ENCODE data around the gene CUX1. TPM values are rescaled to one million over a fixed set of nuclear protein-coding genes. Genes with fewer than 3 reads are reported as not detected.

The CUX1 gene
- total and polyA plus RNA-seq, 2 donors: 59.7 to 63.5 TPM

GRCh38 chr7:102148799-102149198 is 331.4 kb downstream of the CUX1 start:
- no peak overlapping the region for H3K27ac ChIP-seq (ENCODE audit: low read depth)
- no peak for DNase-seq (ENCODE audit: extremely low spot score)
- WGBS: 98% methylated on average over 9 of the region's 9 CpGs
- H3K4me3 ChIP-seq (ENCODE audit: low read depth, low read length): no peak overlapping the region
- H3K4me1 ChIP-seq (ENCODE audit: insufficient read depth): no peaks in the 10 kb centered on the region
- no peaks in the 10 kb centered on the region for H3K36me3 ChIP-seq (ENCODE audit: insufficient read depth)

- no peak for DNase-seq (ENCODE audit: extremely low spot score)
- Histone ChIP-seq H3K27ac (ENCODE audit: low read depth) (no peak overlapping the region), H3K4me1 (ENCODE audit: insufficient read depth) (no peaks in the 10 kb centered on the region), H3K36me3 (ENCODE audit: insufficient read depth) (no peaks in the 10 kb centered on the region), H3K4me3 (ENCODE audit: low read depth, low read length) (no peak overlapping the region)
- WGBS: 96% methylated on average over 12 of the region's 12 CpGs
Measured at GRCh38 chr7:102149416-102149815, 332.0 kb downstream of the CUX1 start.

- H3K36me3 ChIP-seq (ENCODE audit: insufficient read depth): no peaks in the 10 kb centered on the region
- no peak overlapping the region for H3K4me3 ChIP-seq (ENCODE audit: low read depth, low read length)
- 97% methylated on average over 18 of the region's 18 CpGs for WGBS
- DNase-seq (ENCODE audit: extremely low spot score): no peak
- H3K4me1 ChIP-seq (ENCODE audit: insufficient read depth): no peaks in the 10 kb centered on the region
- H3K27ac ChIP-seq (ENCODE audit: low read depth): no peak overlapping the region
Measured at GRCh38 chr7:102150266-102150665, 332.8 kb downstream of the CUX1 start.

GRCh38 chr7:102152672-102153598 is 335.5 kb downstream of the CUX1 start:
- Histone ChIP-seq H3K4me3 (ENCODE audit: low read depth, low read length) (no peak overlapping the region), H3K4me1 (ENCODE audit: insufficient read depth) (no peaks in the 10 kb centered on the region), H3K27ac (ENCODE audit: low read depth) (no peak overlapping the region), H3K36me3 (ENCODE audit: insufficient read depth) (no peaks in the 10 kb centered on the region)
- 41% methylated on average over 21 of the region's 21 CpGs for WGBS
- DNase-seq (ENCODE audit: extremely low spot score): no peak

GRCh38 chr7:102153599-102153946 is 336.1 kb downstream of the CUX1 start:
- DNase-seq (ENCODE audit: extremely low spot score): no peak
- Histone ChIP-seq H3K36me3 (ENCODE audit: insufficient read depth) (no peaks in the 10 kb centered on the region), H3K4me3 (ENCODE audit: low read depth, low read length) (no peak overlapping the region), H3K27ac (ENCODE audit: low read depth) (no peak overlapping the region), H3K4me1 (ENCODE audit: insufficient read depth) (no peaks in the 10 kb centered on the region)
- WGBS: 55% methylated on average over 7 of the region's 7 CpGs

GRCh38 chr7:102154425-102154824 is 337.0 kb downstream of the CUX1 start:
- Histone ChIP-seq H3K36me3 (ENCODE audit: insufficient read depth) (no peaks in the 10 kb centered on the region), H3K4me3 (ENCODE audit: low read depth, low read length) (no peak overlapping the region), H3K4me1 (ENCODE audit: insufficient read depth) (no peaks in the 10 kb centered on the region), H3K27ac (ENCODE audit: low read depth) (no peak overlapping the region)
- 97% methylated on average over 3 of the region's 3 CpGs for WGBS
- no peak for DNase-seq (ENCODE audit: extremely low spot score)

- DNase-seq (ENCODE audit: extremely low spot score): no peak
- WGBS: 69% methylated on average over 10 of the region's 10 CpGs
- Histone ChIP-seq H3K4me1 (ENCODE audit: insufficient read depth) (no peaks in the 10 kb centered on the region), H3K27ac (ENCODE audit: low read depth) (no peak overlapping the region), H3K4me3 (ENCODE audit: low read depth, low read length) (no peak overlapping the region), H3K36me3 (ENCODE audit: insufficient read depth) (no peaks in the 10 kb centered on the region)
Measured at GRCh38 chr7:102155821-102156441, 338.5 kb downstream of the CUX1 start.

GRCh38 chr7:102156867-102157266 is 339.4 kb downstream of the CUX1 start:
- Histone ChIP-seq H3K4me3 (ENCODE audit: low read depth, low read length) (no peak overlapping the region), H3K36me3 (ENCODE audit: insufficient read depth) (no peaks in the 10 kb centered on the region), H3K4me1 (ENCODE audit: insufficient read depth) (no peaks in the 10 kb centered on the region), H3K27ac (ENCODE audit: low read depth) (no peak overlapping the region)
- 97% methylated on average over 9 of the region's 9 CpGs for WGBS
- no peak for DNase-seq (ENCODE audit: extremely low spot score)

- H3K27ac ChIP-seq (ENCODE audit: low read depth): no peak overlapping the region
- DNase-seq (ENCODE audit: extremely low spot score): no peak
- 79% methylated on average over 6 of the region's 6 CpGs for WGBS
- no peak overlapping the region for H3K4me3 ChIP-seq (ENCODE audit: low read depth, low read length)
- H3K36me3 ChIP-seq (ENCODE audit: insufficient read depth): no peaks in the 10 kb centered on the region
- H3K4me1 ChIP-seq (ENCODE audit: insufficient read depth): no peaks in the 10 kb centered on the region
Measured at GRCh38 chr7:102165136-102165535, 347.7 kb downstream of the CUX1 start.

- H3K4me3 ChIP-seq (ENCODE audit: low read depth, low read length): no peak overlapping the region
- no peak overlapping the region for H3K27ac ChIP-seq (ENCODE audit: low read depth)
- H3K4me1 ChIP-seq (ENCODE audit: insufficient read depth): no peaks in the 10 kb centered on the region
- DNase-seq (ENCODE audit: extremely low spot score): no peak
- H3K36me3 ChIP-seq (ENCODE audit: insufficient read depth): no peaks in the 10 kb centered on the region
- WGBS: 93% methylated on average over 6 of the region's 6 CpGs
Measured at GRCh38 chr7:102167254-102167653, 349.8 kb downstream of the CUX1 start.

GRCh38 chr7:102169651-102170392 is 352.4 kb downstream of the CUX1 start:
- Histone ChIP-seq H3K36me3 (ENCODE audit: insufficient read depth) (no peaks in the 10 kb centered on the region), H3K27ac (ENCODE audit: low read depth) (no peak overlapping the region), H3K4me3 (ENCODE audit: low read depth, low read length) (no peak overlapping the region), H3K4me1 (ENCODE audit: insufficient read depth) (no peaks in the 10 kb centered on the region)
- DNase-seq (ENCODE audit: extremely low spot score): no peak
- WGBS: 56% methylated on average over 14 of the region's 14 CpGs

GRCh38 chr7:102170393-102170970 is 353.1 kb downstream of the CUX1 start:
- DNase-seq (ENCODE audit: extremely low spot score): no peak
- H3K36me3 ChIP-seq (ENCODE audit: insufficient read depth): no peaks in the 10 kb centered on the region
- WGBS: 64% methylated on average over 22 of the region's 22 CpGs
- H3K4me1 ChIP-seq (ENCODE audit: insufficient read depth): no peaks in the 10 kb centered on the region
- no peak overlapping the region for H3K27ac ChIP-seq (ENCODE audit: low read depth)
- H3K4me3 ChIP-seq (ENCODE audit: low read depth, low read length): no peak overlapping the region

GRCh38 chr7:102173669-102174068 is 356.2 kb downstream of the CUX1 start:
- Histone ChIP-seq H3K36me3 (ENCODE audit: insufficient read depth) (no peaks in the 10 kb centered on the region), H3K4me1 (ENCODE audit: insufficient read depth) (no peaks in the 10 kb centered on the region), H3K4me3 (ENCODE audit: low read depth, low read length) (no peak overlapping the region), H3K27ac (ENCODE audit: low read depth) (no peak overlapping the region)
- no peak for DNase-seq (ENCODE audit: extremely low spot score)
- WGBS: 83% methylated on average over 13 of the region's 13 CpGs

Measured in urinary bladder (tissue), 4 donors.